ENCODE measurements around the gene SLC41A1.

SLC41A1 gene

DNA sequence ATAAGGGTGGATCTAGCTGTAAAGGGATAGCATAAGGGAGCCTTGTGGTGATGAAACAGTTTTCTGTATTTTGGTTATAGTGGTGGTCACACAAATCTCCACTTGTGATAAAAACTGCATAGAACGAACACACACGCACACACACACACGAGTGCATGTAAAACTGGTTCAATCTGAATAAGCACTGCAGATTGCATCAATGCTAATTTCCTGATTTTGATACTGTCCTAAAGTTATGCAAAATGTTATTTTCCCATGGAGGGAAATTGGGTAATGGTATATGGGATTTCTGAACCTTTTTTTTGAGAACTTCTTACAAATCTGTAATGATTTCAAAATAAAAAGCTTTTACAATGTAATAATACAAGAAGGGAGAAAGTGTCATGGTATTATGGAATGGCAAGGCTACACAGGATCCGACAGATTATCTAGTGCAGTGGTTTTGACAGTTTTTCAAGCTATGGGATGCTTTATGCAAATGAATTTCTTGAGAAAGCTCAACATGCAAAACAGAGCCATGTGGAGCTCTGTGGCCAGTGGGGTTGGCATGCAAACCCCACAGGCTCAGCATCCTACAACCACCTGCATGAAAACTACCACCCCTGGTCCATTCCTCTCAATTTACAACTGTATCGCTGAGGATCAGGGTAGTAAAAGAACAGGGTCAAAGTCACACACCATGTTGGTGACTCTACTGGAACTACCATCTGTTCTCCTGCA lies 18.8 kb downstream of the SLC41A1 start:
- DNase-seq, result no peak
- in situ Hi-C loops (cut with MboI; ENCODE audit: low pct_unique_long_range_greater_than_20kb, low sequenced_read_pairs), result loop anchor here (25.0 kb wide), 2 partner anchors 168 to 343 kb away; no protein-coding TSS in a partner anchor

DNA sequence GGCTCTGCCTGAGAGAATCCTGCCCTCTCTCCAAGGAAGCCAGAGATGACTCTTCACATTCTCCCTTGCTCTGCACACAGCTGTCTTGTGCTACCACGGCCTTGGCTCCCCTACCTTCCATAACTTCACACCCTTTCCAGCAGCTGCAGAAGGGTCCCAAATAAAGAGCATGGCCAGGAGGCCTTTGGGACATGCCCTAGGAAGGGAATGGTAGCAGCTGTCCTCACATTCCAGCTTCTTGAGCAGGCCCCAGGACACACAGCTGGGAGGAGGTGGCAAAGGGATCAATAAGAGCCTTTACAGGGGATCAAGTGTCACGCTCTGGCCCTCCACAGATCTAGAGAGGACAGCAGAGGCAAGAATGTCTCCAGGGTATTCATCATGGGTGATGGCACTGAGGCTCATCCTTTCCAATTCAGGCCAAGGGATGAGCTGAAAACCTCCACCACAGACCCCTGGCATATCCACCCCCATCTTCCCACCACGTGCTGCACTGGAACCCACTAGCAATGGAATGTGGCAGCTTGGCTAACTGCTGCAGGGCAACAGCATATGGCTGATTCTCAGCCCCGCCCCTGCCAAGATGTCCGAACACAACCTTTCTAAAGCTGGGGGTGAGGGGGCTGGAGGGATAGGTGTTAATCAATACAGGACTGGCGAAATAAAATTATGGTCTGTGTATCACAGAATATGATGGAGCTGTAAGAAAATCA lies 19.9 kb downstream of the SLC41A1 start:
- DNase-seq, result no peak
- in situ Hi-C loops (cut with MboI; ENCODE audit: low pct_unique_long_range_greater_than_20kb, low sequenced_read_pairs), result loop anchor here (25.0 kb wide), 2 partner anchors 169 to 344 kb away; no protein-coding TSS in a partner anchor

DNA sequence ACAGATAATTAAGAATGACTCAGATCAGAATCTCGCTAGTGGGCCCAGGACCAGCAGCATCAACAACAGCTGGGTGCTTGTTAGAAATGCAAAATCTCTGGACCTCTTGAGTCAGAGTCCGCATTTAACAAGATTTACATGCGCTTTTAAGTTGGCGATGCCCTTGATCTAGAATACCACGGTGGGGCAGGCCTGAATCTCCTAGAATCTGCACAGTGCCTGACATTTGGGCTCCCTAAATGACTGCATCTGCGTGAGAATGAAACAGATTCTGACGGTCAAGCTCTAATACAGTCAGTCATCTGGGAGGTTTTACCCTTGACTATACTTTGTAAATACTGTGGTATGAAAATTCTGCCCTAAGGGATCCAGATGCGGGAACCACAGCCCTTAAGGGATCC lies 20.5 kb downstream of the SLC41A1 start:
- in situ Hi-C loops (cut with MboI; ENCODE audit: low pct_unique_long_range_greater_than_20kb, low sequenced_read_pairs), result loop anchor here (25.0 kb wide), 2 partner anchors 170 to 345 kb away; no protein-coding TSS in a partner anchor
- no peak for DNase-seq

DNA sequence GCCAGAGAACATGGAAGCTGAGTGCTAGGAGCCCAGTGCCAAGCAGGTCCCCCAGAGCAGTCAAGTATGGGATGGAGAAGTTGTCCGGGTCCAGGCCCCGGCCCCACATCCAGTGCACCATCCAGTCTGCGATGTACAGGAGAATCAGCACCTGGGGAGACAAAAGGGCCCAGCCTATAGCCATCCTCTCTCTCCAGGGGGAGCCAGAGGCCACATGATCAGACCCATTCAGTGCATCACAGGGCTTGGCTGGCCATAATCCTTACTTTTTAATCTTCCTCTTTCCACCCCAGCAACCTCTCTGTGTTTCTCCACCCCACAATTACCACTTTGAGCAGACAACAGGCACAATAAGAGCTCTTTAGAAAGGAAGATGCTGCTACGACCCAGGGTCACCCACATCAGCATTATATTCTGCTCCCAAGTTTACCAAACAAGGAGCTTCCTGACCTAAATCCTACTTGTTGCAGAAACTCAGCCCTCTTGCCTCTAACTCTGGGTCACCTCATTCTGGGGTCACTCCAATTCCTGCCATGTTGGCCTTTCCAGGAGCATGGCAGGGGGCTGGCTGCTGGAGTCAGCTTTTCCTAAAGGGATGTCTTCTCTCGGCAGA lies 21.3 kb downstream of the SLC41A1 start:
- in situ Hi-C loops (cut with MboI; ENCODE audit: low pct_unique_long_range_greater_than_20kb, low sequenced_read_pairs), result loop anchor here (25.0 kb wide), 2 partner anchors 171 to 346 kb away; no protein-coding TSS in a partner anchor
- peak; percentile 76 for DNase-seq

DNA sequence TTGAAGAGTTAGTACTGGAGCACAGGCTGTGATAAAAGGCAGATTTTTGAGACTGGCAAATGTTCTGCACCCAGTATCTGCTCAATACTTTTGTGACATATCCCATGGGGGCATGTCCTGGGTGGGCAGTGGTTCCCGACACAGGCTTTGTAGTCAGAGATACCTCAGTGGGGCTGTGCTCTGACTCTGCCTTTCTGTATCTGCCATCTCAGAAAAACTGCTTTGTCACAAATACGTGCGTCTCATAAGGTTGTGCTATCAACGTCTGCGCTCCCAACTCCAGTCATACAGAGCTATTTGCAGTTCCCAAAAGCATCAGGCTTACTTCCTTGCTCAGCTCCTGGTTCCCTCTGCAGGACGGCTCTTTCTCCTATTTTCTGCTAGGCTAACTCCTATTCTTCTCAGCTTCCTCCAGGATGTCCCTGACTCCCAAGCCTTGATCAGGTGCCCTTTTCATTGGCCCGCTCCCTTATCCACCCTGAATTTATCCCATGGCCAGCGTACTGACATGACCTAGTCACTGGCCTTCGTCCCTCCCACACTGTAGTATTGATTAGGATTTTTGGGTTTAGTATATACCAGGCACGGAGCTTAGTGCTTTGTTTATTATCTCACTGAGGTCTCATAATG lies 25.6 kb downstream of the SLC41A1 start:
- no peak for DNase-seq
- in situ Hi-C loops (cut with MboI; ENCODE audit: low pct_unique_long_range_greater_than_20kb, low sequenced_read_pairs), result loop anchor here (25.0 kb wide), 2 partner anchors 175 to 350 kb away; no protein-coding TSS in a partner anchor

DNA sequence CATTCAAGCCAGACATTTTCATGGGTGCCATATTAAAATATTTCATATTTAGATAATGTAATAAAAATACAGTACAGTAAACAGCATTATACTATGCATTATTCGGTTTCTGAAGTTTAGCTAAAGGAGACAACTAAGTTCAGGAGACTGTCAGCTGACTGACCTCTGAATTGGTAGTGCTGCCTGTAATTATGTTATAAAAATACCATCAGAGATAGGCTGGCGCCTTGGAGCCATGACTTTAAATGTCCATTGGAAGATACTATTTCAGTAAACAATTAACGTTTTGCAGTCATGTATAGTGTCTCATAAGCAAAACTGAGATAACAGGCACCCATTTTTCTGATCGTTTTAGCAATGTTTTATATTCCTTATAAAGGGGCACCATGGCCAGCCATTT lies 26.4 kb downstream of the SLC41A1 start:
- in situ Hi-C loops (cut with MboI; ENCODE audit: low pct_unique_long_range_greater_than_20kb, low sequenced_read_pairs), result loop anchor here (25.0 kb wide), 2 partner anchors 176 to 351 kb away; no protein-coding TSS in a partner anchor

DNA sequence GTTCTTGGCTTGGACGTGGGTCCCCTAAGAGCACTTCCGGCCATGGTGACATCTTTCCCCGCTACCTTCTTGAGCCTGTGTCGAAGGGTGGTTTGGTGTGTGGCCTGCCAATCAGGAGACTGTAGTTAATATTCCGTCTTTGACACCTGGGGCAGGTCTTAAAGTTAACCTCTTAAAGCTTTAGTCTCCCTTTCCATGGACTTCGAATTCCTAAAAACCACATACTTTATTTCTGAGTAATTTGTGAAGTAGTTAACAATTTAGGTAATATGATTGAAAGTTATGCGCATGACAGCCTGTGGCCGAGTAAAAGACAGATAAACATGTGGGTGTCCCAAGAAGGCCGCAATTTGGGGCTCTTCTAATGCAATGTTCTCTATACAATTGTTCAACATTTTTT lies 27.6 kb downstream of the SLC41A1 start:
- DNase-seq, result no peak
- in situ Hi-C loops (cut with MboI; ENCODE audit: low pct_unique_long_range_greater_than_20kb, low sequenced_read_pairs), result loop anchor here (25.0 kb wide), 2 partner anchors 177 to 352 kb away; no protein-coding TSS in a partner anchor

More for the DNA sequence above, 26.4 kb downstream of the SLC41A1 start:
- no peak for DNase-seq

DNA sequence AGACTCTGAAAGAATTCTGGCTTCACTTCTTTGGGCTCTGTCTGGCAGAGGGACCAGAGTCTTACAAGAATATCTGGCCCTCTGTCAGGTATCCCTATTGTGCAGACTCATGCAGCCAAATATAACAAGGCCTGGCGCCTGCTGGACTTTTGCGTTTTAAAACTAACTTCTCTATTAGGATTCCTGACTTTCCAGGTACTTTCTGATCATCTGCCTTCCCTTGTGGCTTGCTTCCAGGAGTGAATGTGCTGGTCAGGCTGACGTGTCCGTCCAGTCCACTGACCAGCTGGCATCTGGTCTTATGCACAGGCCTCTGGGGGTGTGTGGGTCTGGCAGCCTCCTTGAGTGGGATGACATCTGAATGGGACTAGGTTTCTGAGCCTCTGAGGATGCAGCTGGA lies 29.1 kb downstream of the SLC41A1 start:
- DNase-seq, result no peak
- in situ Hi-C loops (cut with MboI; ENCODE audit: low pct_unique_long_range_greater_than_20kb, low sequenced_read_pairs), result loop anchor here (25.0 kb wide), 2 partner anchors 178 to 353 kb away; no protein-coding TSS in a partner anchor

DNA sequence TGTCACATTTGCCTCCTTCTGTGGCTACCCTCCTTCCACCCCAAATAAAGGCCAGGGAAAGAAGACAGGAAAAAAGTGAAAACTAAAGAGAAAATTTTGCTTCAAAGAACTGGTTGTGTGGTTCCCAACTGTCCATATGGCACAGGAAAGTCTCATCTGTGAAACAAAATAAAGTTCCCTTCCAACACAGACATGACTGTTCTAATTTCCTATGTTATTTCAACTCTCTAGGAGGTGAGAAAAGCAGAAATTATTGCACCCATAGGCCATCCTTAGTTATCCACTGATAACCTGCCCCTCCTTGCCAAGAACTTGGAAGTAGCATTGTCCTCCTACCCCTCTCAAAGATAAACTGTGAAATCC lies 29.6 kb downstream of the SLC41A1 start:
- in situ Hi-C loops (cut with MboI; ENCODE audit: low pct_unique_long_range_greater_than_20kb, low sequenced_read_pairs), result loop anchor here (25.0 kb wide), 2 partner anchors 179 to 354 kb away; no protein-coding TSS in a partner anchor
- DNase-seq, result no peak

DNA sequence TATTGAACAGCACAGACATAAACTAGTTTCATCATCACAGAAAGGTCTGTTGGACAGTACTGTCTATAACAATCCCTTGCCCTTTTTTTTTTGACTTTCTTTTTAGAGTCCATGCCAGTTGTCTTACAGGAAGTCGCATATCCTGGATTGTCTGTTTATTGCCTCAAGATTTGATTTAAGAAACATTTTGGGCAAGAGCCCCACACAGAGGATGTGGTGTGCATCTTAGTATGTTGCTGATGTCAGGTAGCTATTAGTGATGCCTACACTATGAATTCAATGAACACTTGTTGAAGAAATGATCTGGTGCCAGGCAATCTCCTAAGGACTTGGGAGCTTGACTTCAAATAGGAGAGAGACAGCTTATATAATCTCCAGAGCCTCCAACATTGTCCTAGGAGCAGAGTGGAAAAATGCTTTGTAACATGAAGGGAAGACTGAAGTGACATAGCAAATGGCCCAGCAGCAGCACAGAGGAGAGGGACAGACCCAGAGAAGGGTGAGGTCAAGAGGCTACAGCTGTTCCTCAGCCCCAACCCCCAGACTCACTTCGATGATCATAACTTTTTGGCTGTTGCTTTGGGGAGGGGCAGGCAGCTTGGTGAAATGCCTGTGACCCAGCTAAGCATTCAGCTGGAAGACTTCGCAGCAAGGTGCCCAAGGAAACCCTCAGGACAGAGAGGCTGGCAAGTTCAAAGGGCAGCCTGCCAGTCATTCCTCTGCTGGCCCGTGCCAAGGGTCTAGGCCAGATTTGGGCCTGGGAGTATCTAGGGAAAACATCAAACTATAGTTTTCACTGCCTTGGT lies 30.2 kb downstream of the SLC41A1 start:
- in situ Hi-C loops (cut with MboI; ENCODE audit: low pct_unique_long_range_greater_than_20kb, low sequenced_read_pairs), result loop anchor here (25.0 kb wide), 2 partner anchors 179 to 354 kb away; no protein-coding TSS in a partner anchor

DNA sequence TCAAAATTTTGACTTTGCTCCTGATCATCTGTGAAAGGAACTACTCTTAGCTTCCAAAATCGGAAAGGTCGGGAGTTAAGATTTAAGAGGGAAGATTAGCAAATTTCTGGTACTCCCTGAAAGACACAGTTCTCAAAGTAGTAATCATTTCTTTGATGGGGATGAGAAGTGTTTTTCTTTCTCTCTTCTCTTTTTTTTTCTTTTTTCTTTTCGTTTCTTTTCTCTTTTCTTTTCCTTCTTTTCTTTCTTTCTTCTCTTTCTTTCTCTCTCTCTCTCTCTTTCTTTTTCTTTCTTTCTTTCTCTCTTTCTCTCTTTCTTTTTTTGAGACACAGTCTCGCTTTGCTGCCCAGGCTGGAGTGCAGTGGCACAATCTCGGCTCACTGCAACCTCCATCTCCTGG lies 32.7 kb downstream of the SLC41A1 start:
- no peak for DNase-seq
- in situ Hi-C loops (cut with MboI; ENCODE audit: low pct_unique_long_range_greater_than_20kb, low sequenced_read_pairs), result loop anchor here (25.0 kb wide), 2 partner anchors 182 to 357 kb away; no protein-coding TSS in a partner anchor

More for the DNA sequence above, 30.2 kb downstream of the SLC41A1 start:
- DNase-seq, result no peak

DNA sequence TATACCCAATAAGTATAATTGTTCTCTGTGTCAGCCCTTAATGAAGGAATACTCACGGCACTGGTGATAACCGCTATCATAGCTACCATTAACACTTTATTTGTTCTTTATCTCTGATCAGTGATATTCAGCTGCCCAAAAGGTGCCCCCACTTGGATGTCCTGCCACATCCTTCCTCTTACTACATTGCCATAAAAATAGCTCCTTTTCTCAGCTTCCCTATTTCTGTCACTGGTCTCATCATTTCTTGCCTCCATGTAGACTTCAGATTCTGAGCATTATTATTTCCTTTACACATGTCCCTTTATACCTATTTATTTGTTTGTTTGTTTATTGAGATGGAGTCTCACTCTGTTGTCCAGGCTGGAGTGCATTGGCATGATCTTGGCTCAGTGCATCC lies 35.0 kb downstream of the SLC41A1 start:
- peak; percentile 74 for DNase-seq
- in situ Hi-C loops (cut with MboI; ENCODE audit: low pct_unique_long_range_greater_than_20kb, low sequenced_read_pairs), result loop anchor here (25.0 kb wide), 2 partner anchors 184 to 359 kb away; no protein-coding TSS in a partner anchor

DNA sequence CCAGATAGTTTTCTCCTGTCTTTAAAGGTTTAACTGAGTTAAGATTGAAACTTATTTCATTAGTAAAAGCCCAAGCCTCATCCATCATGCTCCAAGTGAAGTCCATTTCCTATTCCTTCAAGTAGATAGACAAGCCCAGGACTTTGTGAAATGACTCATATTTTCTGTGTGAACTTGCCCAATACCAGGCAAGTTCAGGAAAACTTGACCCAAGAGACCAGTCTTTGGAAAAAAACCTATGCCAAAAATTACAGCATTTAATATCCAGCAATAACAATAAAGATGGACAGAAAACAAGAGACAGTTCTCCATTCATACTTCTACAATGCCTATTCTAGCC lies 37.3 kb downstream of the SLC41A1 start:
- in situ Hi-C loops (cut with MboI; ENCODE audit: low pct_unique_long_range_greater_than_20kb, low sequenced_read_pairs), result loop anchor here (25.0 kb wide), 2 partner anchors 187 to 362 kb away; no protein-coding TSS in a partner anchor
- no peak for DNase-seq

DNA sequence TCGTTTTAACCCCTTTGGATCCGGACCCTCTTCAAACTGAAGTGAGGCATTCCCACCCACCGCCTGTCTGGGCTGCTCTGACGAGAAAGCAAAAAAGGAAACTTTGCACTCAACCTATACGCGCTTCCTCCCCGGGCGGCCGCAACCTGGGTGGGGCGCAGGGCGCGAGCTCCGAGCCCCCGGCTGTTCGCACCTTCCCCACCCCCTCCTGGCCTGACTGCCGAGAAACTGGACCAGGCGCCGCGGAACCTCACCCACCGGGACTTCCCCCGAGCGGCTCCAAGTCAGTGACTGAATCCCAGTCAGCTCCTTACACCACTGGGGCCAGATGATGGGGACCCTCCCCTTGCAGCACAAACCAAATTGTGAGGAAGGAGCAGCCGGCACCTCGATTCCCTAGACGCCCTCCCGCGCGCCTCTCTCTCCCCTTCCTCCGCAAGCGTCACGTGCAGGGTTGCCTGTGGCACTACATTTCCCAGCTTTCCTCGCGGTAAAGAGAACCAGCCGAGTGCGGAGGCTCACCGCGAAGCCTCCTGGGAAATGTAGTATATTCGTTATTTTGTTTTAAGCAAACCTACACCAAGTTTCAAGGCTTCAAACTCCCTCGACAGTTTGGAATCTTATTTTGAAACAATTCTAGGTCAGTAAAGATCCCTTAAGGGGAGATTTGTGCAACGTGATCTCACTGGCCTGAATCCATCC lies 37.8 kb downstream of the SLC41A1 start, which contains the start of gene RAB29:
RAB29 (minus strand) TSS at position 468 of the 702 bp plus-strand sequence. CDS start 526 bp downstream, outside the sequence.
- in situ Hi-C loops (cut with MboI; ENCODE audit: low pct_unique_long_range_greater_than_20kb, low sequenced_read_pairs), result loop anchor here (25.0 kb wide), 2 partner anchors 187 to 362 kb away; no protein-coding TSS in a partner anchor
- peak; percentile 83 for DNase-seq

DNA sequence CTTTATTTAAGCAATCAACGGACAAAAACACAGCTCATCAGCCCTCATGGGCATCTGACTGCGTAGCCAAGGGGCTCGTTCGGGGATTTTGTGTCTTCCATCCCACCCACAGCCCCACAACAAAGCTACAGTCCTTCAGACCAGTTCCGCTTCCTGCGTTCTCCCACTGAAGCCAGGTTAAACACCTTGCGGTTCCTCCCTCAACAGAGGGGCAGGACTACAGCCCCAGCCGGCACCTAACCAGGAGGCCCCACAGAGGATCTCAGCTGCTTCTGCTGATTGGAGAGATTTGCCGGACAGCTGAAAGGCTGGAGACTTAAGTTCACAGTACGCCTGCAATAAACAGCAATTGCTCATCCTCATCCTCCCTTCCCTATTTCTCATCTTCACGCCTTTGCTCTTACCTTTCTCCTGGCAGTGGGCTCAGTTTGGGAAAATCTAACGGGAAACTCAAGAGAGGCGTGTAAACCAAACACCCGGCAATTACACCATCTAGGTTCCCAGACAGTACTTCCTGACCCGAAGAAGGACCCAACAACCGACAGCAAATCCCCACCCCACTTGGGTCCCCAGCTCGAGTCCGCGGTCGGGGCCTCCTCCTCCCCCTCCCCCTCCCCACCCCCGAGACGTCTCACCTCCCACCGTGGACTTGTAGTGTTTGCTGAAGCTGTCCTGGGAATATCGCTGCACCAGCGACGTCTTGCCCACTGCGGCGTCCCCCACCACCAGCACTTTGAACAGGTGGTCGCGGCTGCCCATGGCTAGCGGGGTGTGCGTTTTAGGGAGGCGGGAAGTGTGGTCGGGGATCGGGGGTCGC lies 38.6 kb downstream of the SLC41A1 start:
- in situ Hi-C loops (cut with MboI; ENCODE audit: low pct_unique_long_range_greater_than_20kb, low sequenced_read_pairs), result loop anchor here (25.0 kb wide), 2 partner anchors 188 to 363 kb away; no protein-coding TSS in a partner anchor
- no peak for DNase-seq

DNA sequence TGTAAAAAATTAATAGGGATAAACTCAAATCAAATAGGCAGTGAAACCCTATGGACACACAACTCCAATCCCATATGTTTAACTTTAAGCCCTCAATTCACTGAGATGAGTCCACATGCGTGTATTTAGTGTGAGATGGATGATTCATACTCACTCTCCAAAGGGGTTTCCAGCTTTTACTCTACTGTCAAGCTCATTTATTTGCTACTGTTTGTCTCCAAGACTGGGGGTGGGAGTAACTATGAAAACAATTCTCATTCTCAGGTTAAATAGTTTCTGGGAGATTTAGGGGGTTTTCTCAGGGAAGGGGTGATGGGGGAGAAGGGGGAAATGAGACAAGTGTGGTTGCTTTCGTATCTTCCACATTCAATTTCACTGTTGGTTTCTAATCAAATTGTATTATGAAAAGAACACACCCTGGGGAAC lies 40.4 kb downstream of the SLC41A1 start:
- in situ Hi-C loops (cut with MboI; ENCODE audit: low pct_unique_long_range_greater_than_20kb, low sequenced_read_pairs), result no loop called here
- no peak for DNase-seq

Data from KBM-7 (cell line).